Lung microvascular endothelial cell (primary cell): Measurements from ENCODE around the gene SASH1. TPM values are rescaled to one million over a fixed set of nuclear protein-coding genes. Genes with fewer than 3 reads are reported as not detected.
A peak's percentile ranks its signal among the peaks of the same experiment; 100 is the strongest.
"Not testable (repeated sequence)": the region's sequence is repeated elsewhere in the genome, so short reads cannot be mapped to it uniquely, and the experiment has no call there.

Experiments used
- DNase-seq, 2 donors: peaks; one replicate each; pipeline versions ENCODE4 v3.0.0 to v3.0.0-alpha.2; 2010; ENCODE audit warnings: low read depth in 2 of 2
- total RNA-seq: library from RNA; depleted of rRNA; stranded (reverse); fragments of >200 nt; gene quantifications from 2 replicates; pipeline ENCODE4 v1.2.1, GENCODE V29; 2014

The SASH1 gene
- total RNA-seq, 1 donor from 2014 or later = 116 TPM

GRCh38 chr6:148328876-148329555, 13.6 kb upstream of the SASH1 start:
- DNase-seq = peak in 1 of 2 donors; percentile 63

GRCh38 chr6:148329596-148330381, 12.8 kb upstream of the SASH1 start:
- DNase-seq = peak in 1 of 2 donors; percentile 92

- no peak for DNase-seq
These were observed 10.6 kb upstream of the SASH1 start for GRCh38 chr6:148332088-148332487.

GRCh38 chr6:148336901-148337300, 5.7 kb upstream of the SASH1 start:
- DNase-seq = no peak

GRCh38 chr6:148339766-148340165, 2.9 kb upstream of the SASH1 start:
- no peak for DNase-seq

- peak in 1 of 2 donors; percentile 84 for DNase-seq
These were observed 1.9 kb upstream of the SASH1 start for GRCh38 chr6:148340586-148341297.

GRCh38 chr6:148342100-148342349, 613 bp upstream of the SASH1 start:
- DNase-seq = no peak

GRCh38 chr6:148343047-148343782, 577 bp downstream of the SASH1 start:
- peak in 1 of 2 donors; percentile 41 for DNase-seq

GRCh38 chr6:148345176-148345575, 2.5 kb downstream of the SASH1 start:
- peak; percentile 54 for DNase-seq

GRCh38 chr6:148345578-148345977, 2.9 kb downstream of the SASH1 start:
- DNase-seq = no peak

- DNase-seq = no peak
These were observed 4.2 kb downstream of the SASH1 start for GRCh38 chr6:148346681-148347440.

- DNase-seq = no peak
These were observed 4.9 kb downstream of the SASH1 start for GRCh38 chr6:148347441-148348054.

GRCh38 chr6:148348335-148348734, 5.7 kb downstream of the SASH1 start:
- DNase-seq = no peak

- DNase-seq = no peak
These were observed 6.1 kb downstream of the SASH1 start for GRCh38 chr6:148348778-148349177.

- no peak for DNase-seq
These were observed 6.8 kb downstream of the SASH1 start for GRCh38 chr6:148349466-148349865.

- DNase-seq = no peak
These were observed 8.7 kb downstream of the SASH1 start for GRCh38 chr6:148351309-148351708.

GRCh38 chr6:148352421-148352820, 9.8 kb downstream of the SASH1 start:
- DNase-seq = not testable (repeated sequence)

- no peak for DNase-seq
These were observed 15.7 kb downstream of the SASH1 start for GRCh38 chr6:148358196-148358785.

GRCh38 chr6:148359228-148359627, 16.6 kb downstream of the SASH1 start:
- DNase-seq = no peak
